Panc1 (cell line): ENCODE data around the gene PPP1R14C. TPM values are rescaled to one million over a fixed set of nuclear protein-coding genes. Genes with fewer than 3 reads are reported as not detected.
A peak's percentile ranks its signal among the peaks of the same experiment; 100 is the strongest.

ENCODE experiments used
- ATAC-seq: fragments of 200-7000 bp; cut with Tn5 transposase; 2 replicates; pipeline ENCODE4 v1.9.1; 2020; ENCODE audit warnings: mild to moderate bottlenecking, moderate library complexity
- BruUV-seq: library from RNA; stranded (reverse); fragments of 400-500 nt; replicated peaks from 2 replicates; lab custom pipeline; 2021; lab: Mats Ljungman, UMichigan
- CTCF ChIA-PET: fragments of 300-600 bp; sonication (Branson Sonifier 250); formaldehyde crosslinking; loops from one replicate; lab custom pipeline; 2022; ENCODE audit warnings: antibody characterized with exemption; lab: Charles Lee
- POLR2A ChIA-PET: fragments of 300-600 bp; sonication (Branson Sonifier 250); formaldehyde crosslinking; loops from one replicate; lab custom pipeline; 2022; ENCODE audit warnings: antibody characterized with exemption; lab: Charles Lee
- DNase-seq: peaks from one replicate; pipeline ENCODE4 v3.0.0-alpha.2; 2010; ENCODE audit warnings: low read depth, low spot score
- H3K27ac ChIP-seq: 2 replicates; pipeline ENCODE4 v1.5.1; 2011; ENCODE audit warnings: mild to moderate bottlenecking, low read length, inconsistent platforms
- H3K27me3 ChIP-seq: fragments of 200-500 bp; sonication (Bioruptor generic); 2 replicates; pipeline ENCODE4 v1.6.0; 2014; ENCODE audit warnings: low read length, inconsistent platforms; ENCODE audit not compliant: control insufficient read depth, insufficient read depth
- H3K36me3 ChIP-seq: fragments of 200-500 bp; sonication (Bioruptor generic); 2 replicates; pipeline ENCODE4 v1.5.1; 2014; ENCODE audit warnings: inconsistent platforms, mild to moderate bottlenecking, low read length, moderate library complexity; ENCODE audit not compliant: control insufficient read depth, insufficient read depth
- H3K4me1 ChIP-seq: 2 replicates; pipeline ENCODE4 v1.5.1; 2011; ENCODE audit warnings: inconsistent platforms, mild to moderate bottlenecking, low read length, moderate library complexity; ENCODE audit not compliant: control insufficient read depth, insufficient read depth
- H3K4me3 ChIP-seq, 2 experiments: 2 replicates each; pipeline ENCODE4 v1.5.1; 2011 to 2012; ENCODE audit warnings: low read depth in 2 of 2, low read length in 2 of 2, mild to moderate bottlenecking in 2 of 2, inconsistent platforms in 1 of 2, moderate library complexity in 1 of 2
- H3K9me3 ChIP-seq: fragments of 200-500 bp; sonication (Bioruptor generic); 2 replicates; pipeline ENCODE4 v1.5.1; 2014; ENCODE audit warnings: low read depth, mild to moderate bottlenecking, inconsistent platforms, low read length, moderate library complexity; ENCODE audit not compliant: control insufficient read depth, insufficient read depth
- CTCF ChIP-seq: fragments of 450-650 bp; IDR thresholded peaks from 2 replicates; pipeline ENCODE4 v1.5.1; 2017; ENCODE audit warnings: mild to moderate bottlenecking
- POLR2AphosphoS5 ChIP-seq: IDR thresholded peaks from 2 replicates; pipeline ENCODE4 v1.6.1; 2012; ENCODE audit warnings: mild to moderate bottlenecking, low read depth, low read length, moderate library complexity
- REST ChIP-seq, 2 experiments: IDR thresholded peaks; 2 replicates each; pipeline ENCODE4 v1.6.1; 2011 to 2012; ENCODE audit warnings: low read depth in 2 of 2, control low read depth in 1 of 2, low read length in 1 of 2, mild to moderate bottlenecking in 1 of 2, moderate library complexity in 1 of 2; ENCODE audit not compliant: insufficient read depth in 1 of 2
- SIN3A ChIP-seq: IDR thresholded peaks from 2 replicates; pipeline ENCODE4 v1.6.1; 2012; ENCODE audit warnings: low read depth, mild to moderate bottlenecking, low read length, moderate library complexity, borderline replicate concordance; ENCODE audit not compliant: insufficient read depth
- TCF7L2 ChIP-seq: IDR thresholded peaks from 2 replicates; pipeline ENCODE4 v1.6.1; 2011; ENCODE audit warnings: mild to moderate bottlenecking, low read depth, low read length, inconsistent platforms
- in situ Hi-C: cut with HindIII; loops from 2 replicates; pipeline ENCODE4 v1.10.0; 2016; ENCODE audit warnings: low sequenced_read_pairs, low pct_unique_long_range_greater_than_20kb
- intact Hi-C: fragments of 100-400 bp; cut with micrococcal nuclease; formaldehyde crosslinking; loops from one replicate; pipeline ENCODE4 v1.10.0; 2022; ENCODE audit not compliant: unreplicated experiment
- total RNA-seq: library from RNA; stranded (reverse); gene quantifications from one replicate; pipeline ENCODE4 v1.2.1, GENCODE V29; 2021; ENCODE audit not compliant: unreplicated experiment

Gene PPP1R14C
- total RNA-seq, 1 experiment from 2014 or later, result not detected

GRCh38 chr6:150142097-150142669 is 661 bp upstream of the PPP1R14C start:
- in situ Hi-C loops, result no loop called here
- H3K4me3 ChIP-seq, result peak overlapping the region; percentile 28 to 41
- H3K27me3 ChIP-seq, result peaks cover 56% of the 10 kb centered on the region
- H3K9me3 ChIP-seq, result no peaks in the 10 kb centered on the region
- DNase-seq (no peak), ATAC-seq (peak; percentile 59; the same call in 1 of the 2 replicates)
- no TSS peak for BruUV-seq
- POLR2A ChIA-PET, result no interaction called here
- no peak overlapping the region for H3K27ac ChIP-seq
- CTCF ChIA-PET, result no interaction called here
- no peak for TF ChIP-seq TCF7L2
- TF ChIP-seq SIN3A, result no peak
- no peak for TF ChIP-seq REST (IDR thresholded peaks at IDR 0.05; ENCODE audit: insufficient read depth in 1 of 2, low read depth in 2 of 2, low read length in 1 of 2)
- TF ChIP-seq CTCF, result no peak
- TF ChIP-seq POLR2AphosphoS5, result no peak
- peaks cover 7% of the 10 kb centered on the region; the same call in 1 of the 2 replicates for H3K4me1 ChIP-seq
- no peaks in the 10 kb centered on the region; the same call in 1 of the 2 replicates for H3K36me3 ChIP-seq
- intact Hi-C loops, result no loop called here

GRCh38 chr6:150143516-150144293 is 861 bp downstream of the PPP1R14C start:
- intact Hi-C loops, result no loop called here
- peak overlapping the region; percentile 28 to 41 for H3K4me3 ChIP-seq
- CTCF ChIA-PET, result interaction anchor here (0.7 kb wide), 1 partner anchor 137 kb away, joined by 3 read pairs; no protein-coding TSS in a partner anchor
- ATAC-seq (peak; percentile 63), DNase-seq (no peak)
- H3K27me3 ChIP-seq, result peaks cover 56% of the 10 kb centered on the region
- POLR2A ChIA-PET, result no interaction called here
- H3K4me1 ChIP-seq, result peaks cover 7% of the 10 kb centered on the region; the same call in 1 of the 2 replicates
- H3K9me3 ChIP-seq, result no peaks in the 10 kb centered on the region
- no peaks in the 10 kb centered on the region; the same call in 1 of the 2 replicates for H3K36me3 ChIP-seq
- BruUV-seq, result no TSS peak
- TF ChIP-seq POLR2AphosphoS5 (no peak), CTCF (peak; percentile 22; the same call in 1 of the 2 replicates), SIN3A (no peak)
- H3K27ac ChIP-seq, result no peak overlapping the region
- in situ Hi-C loops, result no loop called here
